IMR-90 (cell line): ENCODE data around the gene INCENP. TPM values are rescaled to one million over a fixed set of nuclear protein-coding genes. Genes with fewer than 3 reads are reported as not detected.

Source experiments
- ATAC-seq: fragments of 200-7000 bp; cut with Tn5 transposase; 2 replicates; pipeline ENCODE4 v1.9.1; 2020; ENCODE audit warnings: low read depth, mild to moderate bottlenecking, moderate library complexity
- BruUV-seq: library from RNA; stranded (reverse); fragments of 400-500 nt; replicated peaks from 2 replicates; lab custom pipeline; 2021; lab: Mats Ljungman, UMichigan
- CTCF ChIA-PET: fragments of 300-600 bp; formaldehyde crosslinking; extraction: SDS; loops from one replicate; lab custom pipeline; 2021; ENCODE audit warnings: antibody characterized with exemption; lab: Yijun Ruan, JAX
- POLR2A ChIA-PET: fragments of 300-600 bp; sonication (Branson Sonifier 250); formaldehyde crosslinking; loops from one replicate; lab custom pipeline; 2022; ENCODE audit warnings: antibody characterized with exemption; ENCODE audit not compliant: unreplicated experiment; lab: Charles Lee
- DNase-seq: peaks from one replicate; pipeline ENCODE4 v3.0.0; 2013
- H2AFZ ChIP-seq: replicated peaks from 2 replicates; pipeline ENCODE3; 2013; ENCODE audit warnings: low read length, mild to moderate bottlenecking; ENCODE audit not compliant: poor library complexity
- H2AK5ac ChIP-seq: 2 replicates; pipeline ENCODE4 v1.6.1; 2013; ENCODE audit warnings: low read depth, low read length, inconsistent platforms
- H2AK9ac ChIP-seq: replicated peaks from 2 replicates; pipeline ENCODE3; 2013; ENCODE audit warnings: mild to moderate bottlenecking, low read depth, low read length, moderate library complexity; ENCODE audit not compliant: poor library complexity
- H2BK120ac ChIP-seq: 2 replicates; pipeline ENCODE4 v1.6.1; 2013; ENCODE audit warnings: low read depth, low read length, inconsistent platforms
- H2BK15ac ChIP-seq: 3 replicates; pipeline ENCODE4 v1.6.1; 2013; ENCODE audit warnings: low read depth, low read length, inconsistent platforms
- H2BK20ac ChIP-seq: 2 replicates; pipeline ENCODE4 v1.6.1; 2013; ENCODE audit warnings: low read depth, mild to moderate bottlenecking, inconsistent platforms, low read length, moderate library complexity
- H2BK5ac ChIP-seq: 2 replicates; pipeline ENCODE4 v1.6.1; 2013; ENCODE audit warnings: mild to moderate bottlenecking, low read depth, low read length, inconsistent platforms; ENCODE audit not compliant: poor library complexity, severe bottlenecking
- H3K14ac ChIP-seq: replicated peaks from 2 replicates; pipeline ENCODE4 v1.6.1; 2013; ENCODE audit warnings: low read depth, low read length, inconsistent platforms
- H3K18ac ChIP-seq: 2 replicates; pipeline ENCODE4 v1.6.1; 2013; ENCODE audit warnings: low read depth, low read length, control low read depth
- H3K23ac ChIP-seq: 2 replicates; pipeline ENCODE4 v1.6.1; 2013; ENCODE audit warnings: low read depth, low read length, inconsistent platforms
- H3K27ac ChIP-seq: 2 replicates; pipeline ENCODE4 v1.5.1; 2013; ENCODE audit warnings: mild to moderate bottlenecking, control low read depth, low read length; ENCODE audit not compliant: insufficient read depth
- H3K27me3 ChIP-seq: 2 replicates; pipeline ENCODE4 v1.6.1; 2013; ENCODE audit warnings: low read length; ENCODE audit not compliant: control insufficient read depth, insufficient read depth
- H3K36me3 ChIP-seq: 2 replicates; pipeline ENCODE4 v1.6.1; 2013; ENCODE audit warnings: low read length, mixed read lengths; ENCODE audit not compliant: control insufficient read depth, insufficient read depth
- H3K4ac ChIP-seq: 2 replicates; pipeline ENCODE4 v1.6.1; 2013; ENCODE audit warnings: low read depth, low read length, inconsistent platforms
- H3K4me1 ChIP-seq: 2 replicates; pipeline ENCODE4 v1.6.1; 2013; ENCODE audit warnings: low read length, mixed read lengths; ENCODE audit not compliant: control insufficient read depth, insufficient read depth
- H3K4me2 ChIP-seq: 2 replicates; pipeline ENCODE4 v1.6.1; 2013; ENCODE audit warnings: low read depth, mild to moderate bottlenecking, control low read depth, low read length, moderate library complexity
- H3K4me3 ChIP-seq: 2 replicates; pipeline ENCODE4 v1.5.1; 2013; ENCODE audit warnings: low read depth, mild to moderate bottlenecking, control low read depth, low read length, moderate library complexity; ENCODE audit not compliant: insufficient read depth
- H3K56ac ChIP-seq: 2 replicates; pipeline ENCODE4 v1.6.1; 2013; ENCODE audit warnings: low read length, inconsistent platforms; ENCODE audit not compliant: insufficient read depth; ENCODE audit errors: extremely low read depth
- H3K79me1 ChIP-seq, 2 experiments: 2 replicates each; pipeline ENCODE4 v1.6.1; 2013; ENCODE audit warnings: low read length in 2 of 2, inconsistent platforms in 1 of 2, low read depth in 1 of 2
- H3K9ac ChIP-seq: 2 replicates; pipeline ENCODE4 v1.6.1; 2013; ENCODE audit warnings: low read depth, low read length, control low read depth
- H3K9me1 ChIP-seq: 2 replicates; pipeline ENCODE4 v1.6.1; 2013; ENCODE audit warnings: low read length, inconsistent platforms; ENCODE audit not compliant: insufficient read depth
- H3K9me3 ChIP-seq: 2 replicates; pipeline ENCODE4 v1.6.1; 2013; ENCODE audit warnings: low read length; ENCODE audit not compliant: control insufficient read depth, insufficient read depth
- H4K20me1 ChIP-seq: 2 replicates; pipeline ENCODE4 v1.6.1; 2013; ENCODE audit warnings: low read length, inconsistent platforms; ENCODE audit not compliant: insufficient read depth
- H4K5ac ChIP-seq: 2 replicates; pipeline ENCODE4 v1.6.1; 2013; ENCODE audit warnings: mild to moderate bottlenecking, low read depth, low read length, control low read depth
- H4K8ac ChIP-seq, 2 experiments: 2 replicates each; pipeline ENCODE4 v1.6.1; 2013; ENCODE audit warnings: low read depth in 2 of 2, low read length in 2 of 2, control low read depth in 1 of 2, inconsistent platforms in 1 of 2
- H4K91ac ChIP-seq: 2 replicates; pipeline ENCODE4 v1.6.1; 2013; ENCODE audit warnings: low read depth, low read length, inconsistent platforms; ENCODE audit not compliant: insufficient read depth
- BHLHE40 ChIP-seq: fragments of 150-350 bp; IDR thresholded peaks from 2 replicates; pipeline ENCODE4 v1.6.1; 2016; ENCODE audit warnings: mild to moderate bottlenecking, low read depth, low read length
- MAFK ChIP-seq: IDR thresholded peaks from 2 replicates; pipeline ENCODE4 v1.6.1; 2012; ENCODE audit warnings: low read depth, low read length, improper control_type of control experiment
- MAZ ChIP-seq: IDR thresholded peaks from 2 replicates; pipeline ENCODE4 v1.6.1; 2012; ENCODE audit warnings: low read depth, mild to moderate bottlenecking, low read length, improper control_type of control experiment, moderate library complexity, borderline replicate concordance
- MXI1 ChIP-seq: IDR thresholded peaks from 2 replicates; pipeline ENCODE4 v1.6.1; 2012; ENCODE audit warnings: low read depth, mild to moderate bottlenecking, low read length, moderate library complexity, borderline replicate concordance
- NFE2L2 ChIP-seq: fragments of 150-350 bp; IDR thresholded peaks from 2 replicates; pipeline ENCODE4 v1.6.1; 2016; ENCODE audit warnings: low read depth, mild to moderate bottlenecking, low read length
- POLR2A ChIP-seq: IDR thresholded peaks from 2 replicates; pipeline ENCODE4 v1.6.1; 2012; ENCODE audit warnings: mild to moderate bottlenecking, low read depth, low read length
- RAD21 ChIP-seq: IDR thresholded peaks from 2 replicates; pipeline ENCODE4 v1.6.1; 2012; ENCODE audit warnings: low read length, improper control_type of control experiment
- RCOR1 ChIP-seq: IDR thresholded peaks from 2 replicates; pipeline ENCODE4 v1.6.1; 2012; ENCODE audit warnings: mild to moderate bottlenecking, low read length, improper control_type of control experiment; ENCODE audit not compliant: insufficient replicate concordance
- SMC3 ChIP-seq: fragments of 150-350 bp; IDR thresholded peaks from 2 replicates; pipeline ENCODE4 v1.6.1; 2016; ENCODE audit warnings: low read depth, mild to moderate bottlenecking, antibody characterized with exemption, low read length, moderate library complexity
- WGBS, 2 experiments: methylation state at CpG; one replicate each; pipeline versions ENCODE4 v1.1.5 to v1.1.7; 2013; ENCODE audit warnings: missing lambda C conversion rate in 2 of 2; ENCODE audit not compliant: insufficient read length in 1 of 2; ENCODE audit errors: extremely low coverage in 2 of 2; 5-methylcytosine and 5-hydroxymethylcytosine counted together
- dilution Hi-C: fragments of 300-500 bp; cut with HindIII; formaldehyde crosslinking; loops from one replicate; pipeline ENCODE4 v1.14.3; 2018; ENCODE audit warnings: low sequenced_read_pairs; ENCODE audit not compliant: unreplicated experiment
- in situ Hi-C: fragments of 300-500 bp; cut with MboI; formaldehyde crosslinking; loops from 3 replicates; pipeline ENCODE4 v1.14.3; 2019; ENCODE audit warnings: low sequenced_read_pairs, inconsistent platforms, mixed read lengths
- intact Hi-C: fragments of 100-400 bp; cut with micrococcal nuclease; formaldehyde crosslinking; loops from 2 replicates; pipeline ENCODE4 v1.10.0; 2022
- polyA plus RNA-seq, 3 experiments: library from polyadenylated mRNA; depleted of rRNA; stranded (reverse); fragments of >200 nt; gene quantifications; 2 replicates each; pipeline ENCODE4 v1.2.3, GENCODE V29; 2012; ENCODE audit warnings: low replicate concordance in 1 of 3
- total RNA-seq: library from RNA; depleted of rRNA; stranded (reverse); fragments of >200 nt; gene quantifications from 2 replicates; pipeline ENCODE4 v1.2.3, GENCODE V29; 2012
- TF ChIP-seq, protein P1 (sequence below): fragments of 150-350 bp; IDR thresholded peaks from 2 replicates; pipeline ENCODE4 v1.6.1; 2016; ENCODE audit warnings: low read depth, mild to moderate bottlenecking, low read length, moderate library complexity, borderline replicate concordance

INCENP gene
- total and polyA plus RNA-seq, 2 of the 4 experiments (the other 2 are of a cell fraction), result 18.6 to 23.8 TPM

DNA sequence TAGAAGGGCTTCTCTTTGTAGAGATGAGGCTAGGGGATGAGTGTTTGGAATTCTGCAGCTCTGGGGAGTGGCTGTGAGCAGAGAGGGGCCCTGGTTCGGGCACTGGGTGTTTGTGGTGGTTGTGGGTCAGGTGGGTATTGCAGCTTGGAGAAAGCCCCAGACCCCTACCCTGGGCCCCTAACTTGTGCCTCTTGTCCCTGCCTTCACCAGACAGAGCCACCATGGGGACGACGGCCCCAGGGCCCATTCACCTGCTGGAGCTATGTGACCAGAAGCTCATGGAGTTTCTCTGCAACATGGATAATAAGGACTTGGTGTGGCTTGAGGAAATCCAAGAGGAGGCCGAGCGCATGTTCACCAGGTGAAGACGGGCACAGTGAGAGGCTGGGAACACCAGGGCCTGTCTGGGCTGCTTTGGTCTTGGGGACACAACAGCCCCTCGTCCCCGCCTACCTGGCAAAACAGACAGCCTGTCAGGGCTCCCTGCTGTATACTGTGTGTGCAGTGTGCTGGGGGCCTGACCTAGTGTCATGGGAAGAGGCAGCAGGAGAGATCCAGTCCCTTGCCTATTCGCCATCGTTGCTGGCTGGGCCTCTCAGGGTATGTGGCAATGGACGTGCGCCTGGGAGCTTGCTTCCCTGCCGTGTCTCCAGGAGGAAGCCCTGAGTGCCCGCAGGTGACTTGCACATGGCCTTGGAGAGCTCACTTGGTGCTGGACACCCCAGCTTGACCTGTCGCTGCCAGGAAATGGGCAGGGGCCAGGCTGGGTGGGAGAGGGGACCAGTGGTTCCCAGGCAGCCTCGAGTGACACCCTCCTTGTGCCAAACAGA lies 4.3 kb downstream of the INCENP start:
- Histone ChIP-seq H3K18ac (no peak overlapping the region), H2BK120ac (no peak overlapping the region), H3K23ac (no peak overlapping the region), H3K4me1 (peaks cover 3% of the 10 kb centered on the region; the same call in 1 of the 2 replicates), H3K27me3 (no peaks in the 10 kb centered on the region), H2AK5ac (no peak overlapping the region), H3K14ac (no peak overlapping the region), H4K20me1 (peaks cover 14% of the 10 kb centered on the region), H3K4me2 (no peak overlapping the region), H3K9ac (no peak overlapping the region), H3K9me3 (no peaks in the 10 kb centered on the region), H2BK20ac (no peak overlapping the region), H3K4me3 (no peak overlapping the region), H2BK15ac (no peak overlapping the region), H3K27ac (no peak overlapping the region), H2BK5ac (no peak overlapping the region), H2AK9ac (no peak overlapping the region), H4K8ac (no peak overlapping the region), H4K5ac (no peak overlapping the region), H3K36me3 (peaks cover 29% of the 10 kb centered on the region), H3K9me1 (peaks cover 8% of the 10 kb centered on the region; the same call in 1 of the 2 replicates), H3K56ac (no peak overlapping the region), H4K91ac (no peak overlapping the region), H3K4ac (no peak overlapping the region), H2AFZ (no peak overlapping the region), H3K79me1 (peaks cover 14 to 56% of the 10 kb centered on the region in 2 experiments)
- no peak for ATAC-seq
- in situ Hi-C loops (no loop called here), intact Hi-C loops (no loop called here), dilution Hi-C loops (no loop called here)
- TF ChIP-seq BHLHE40, result no peak
- no peak for TF ChIP-seq RAD21
- no peak for TF ChIP-seq NFE2L2
- TF ChIP-seq MAZ, result no peak
- no peak for TF ChIP-seq RCOR1
- no peak for TF ChIP-seq MXI1
- TF ChIP-seq, protein P1, sequence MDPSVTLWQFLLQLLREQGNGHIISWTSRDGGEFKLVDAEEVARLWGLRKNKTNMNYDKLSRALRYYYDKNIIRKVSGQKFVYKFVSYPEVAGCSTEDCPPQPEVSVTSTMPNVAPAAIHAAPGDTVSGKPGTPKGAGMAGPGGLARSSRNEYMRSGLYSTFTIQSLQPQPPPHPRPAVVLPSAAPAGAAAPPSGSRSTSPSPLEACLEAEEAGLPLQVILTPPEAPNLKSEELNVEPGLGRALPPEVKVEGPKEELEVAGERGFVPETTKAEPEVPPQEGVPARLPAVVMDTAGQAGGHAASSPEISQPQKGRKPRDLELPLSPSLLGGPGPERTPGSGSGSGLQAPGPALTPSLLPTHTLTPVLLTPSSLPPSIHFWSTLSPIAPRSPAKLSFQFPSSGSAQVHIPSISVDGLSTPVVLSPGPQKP, result no peak
- TF ChIP-seq SMC3, result no peak
- no peak for TF ChIP-seq POLR2A
- no peak for TF ChIP-seq MAFK
- no TSS peak for BruUV-seq
- CTCF ChIA-PET, result no interaction called here
- WGBS, 2 experiments, result 90% methylated on average over 3 of the region's 16 CpGs; no CpG with 5 or more reads in 1 of the 2 experiments
- POLR2A ChIA-PET, result no interaction called here
- no peak for DNase-seq
